Measurements from ENCODE around the gene LMBRD2. TPM values are rescaled to one million over a fixed set of nuclear protein-coding genes. Genes with fewer than 3 reads are reported as not detected.

The LMBRD2 gene
- total RNA-seq, 8 experiments from 2014 or later = 8.8 to 18.9 (median 13.8) TPM

- Histone ChIP-seq H3K4me3 (no peak overlapping the region), H3K4me1 (replicated peaks in 1 of 2) (no peaks in the 10 kb centered on the region), H3K27ac (no peak overlapping the region)
- in situ Hi-C loops (cut with MboI; ENCODE audit: low pct_unique_long_range_greater_than_20kb in 2 of 9, low sequenced_read_pairs in 9 of 9, unreplicated experiment in 9 of 9) = no loop called here
- ATAC-seq (replicated peaks in 6 of 8) = peak in 3 of 8 experiments; percentile 37 to 88 (median 77)
- WGBS, 10 experiments = 13 to 90% (median 70%) methylated on average over 1 to 8 of the region's 9 CpGs
Measured at GRCh38 chr5:36070687-36071571, 80.8 kb downstream of the LMBRD2 start.

GRCh38 chr5:36068751-36069281 is 82.9 kb downstream of the LMBRD2 start:
- Histone ChIP-seq H3K4me1 (replicated peaks in 1 of 2) (no peaks in the 10 kb centered on the region), H3K27ac (no peak overlapping the region), H3K4me3 (no peak overlapping the region)
- ATAC-seq (replicated peaks in 6 of 8) = no peak
- in situ Hi-C loops (cut with MboI; ENCODE audit: low pct_unique_long_range_greater_than_20kb in 2 of 9, low sequenced_read_pairs in 9 of 9, unreplicated experiment in 9 of 9) = no loop called here
- WGBS, 10 experiments = 100% methylated on average over 3 of the region's 5 CpGs; no CpG with 5 or more reads in 9 of the 10 experiments

GRCh38 chr5:36066540-36067210 is 85.0 kb downstream of the LMBRD2 start, which contains the start of gene UGT3A2:
TSS of gene UGT3A2 (minus strand) at chr5:36066882. CDS start at chr5:36066789, 93 bp downstream.
- peak within 1 kb of the TSS in 4 of 5 donors; percentile 13 to 28 (median 24) for H3K4me3 ChIP-seq
- in situ Hi-C loops (cut with MboI; ENCODE audit: low pct_unique_long_range_greater_than_20kb in 2 of 9, low sequenced_read_pairs in 9 of 9, unreplicated experiment in 9 of 9) = no loop called here
- peak; percentile 29 to 87 (median 64) for ATAC-seq (replicated peaks in 6 of 8)
- 0 to 16% (median 7%) methylated on average over 1 to 11 of the region's 22 CpGs; no CpG with 5 or more reads in 4 of the 10 experiments for WGBS, 10 experiments
- no peaks in the 10 kb centered on the region for H3K4me1 ChIP-seq (replicated peaks in 1 of 2)
- H3K27ac ChIP-seq = no peak within 1 kb of the TSS

GRCh38 chr5:36066001-36066539 is 85.6 kb downstream of the LMBRD2 start:
- peak in 5 of 8 experiments; percentile 6 to 64 (median 22) for ATAC-seq (replicated peaks in 6 of 8)

GRCh38 chr5:36060420-36060887 is 91.2 kb downstream of the LMBRD2 start:
- no peak overlapping the region for H3K4me3 ChIP-seq
- peaks cover 5 to 6% of the 10 kb centered on the region in 2 donors for H3K4me1 ChIP-seq (replicated peaks in 1 of 2)
- in situ Hi-C loops (cut with MboI; ENCODE audit: low pct_unique_long_range_greater_than_20kb in 2 of 9, low sequenced_read_pairs in 9 of 9, unreplicated experiment in 9 of 9) = no loop called here
- 0 to 95% (median 64%) methylated on average over 1 to 12 of the region's 12 CpGs for WGBS, 10 experiments
- peak in 3 of 8 experiments; percentile 89 to 94 (median 92) for ATAC-seq (replicated peaks in 6 of 8)
- no peak overlapping the region for H3K27ac ChIP-seq

More at GRCh38 chr5:36066001-36066539, 85.6 kb downstream of the LMBRD2 start:
- Histone ChIP-seq H3K27ac (no peak overlapping the region), H3K4me3 (peak overlapping the region in 4 of 5 donors; percentile 13 to 28 (median 24)), H3K4me1 (replicated peaks in 1 of 2) (no peaks in the 10 kb centered on the region)
- in situ Hi-C loops (cut with MboI; ENCODE audit: low pct_unique_long_range_greater_than_20kb in 2 of 9, low sequenced_read_pairs in 9 of 9, unreplicated experiment in 9 of 9) = no loop called here
- WGBS, 10 experiments = 20 to 100% (median 65%) methylated on average over 1 to 5 of the region's 13 CpGs; no CpG with 5 or more reads in 2 of the 10 experiments

- Histone ChIP-seq H3K4me1 (replicated peaks in 1 of 2) (peaks cover 5 to 6% of the 10 kb centered on the region in 2 donors), H3K27ac (no peak overlapping the region), H3K4me3 (no peak overlapping the region)
- ATAC-seq (replicated peaks in 6 of 8) = peak in 3 of 8 experiments; percentile 62 to 72 (median 66)
- WGBS, 10 experiments = 0 to 100% (median 89%) methylated on average over 1 to 5 of the region's 5 CpGs; no CpG with 5 or more reads in 2 of the 10 experiments
- in situ Hi-C loops (cut with MboI; ENCODE audit: low pct_unique_long_range_greater_than_20kb in 2 of 9, low sequenced_read_pairs in 9 of 9, unreplicated experiment in 9 of 9) = no loop called here
Measured at GRCh38 chr5:36059571-36060419, 91.9 kb downstream of the LMBRD2 start.

- H3K27ac ChIP-seq = no peak overlapping the region
- ATAC-seq (replicated peaks in 6 of 8) = no peak
- WGBS, 10 experiments = 36 to 100% (median 76%) methylated on average over 1 to 2 of the region's 2 CpGs; no CpG with 5 or more reads in 4 of the 10 experiments
- peaks cover 5 to 6% of the 10 kb centered on the region in 2 donors for H3K4me1 ChIP-seq (replicated peaks in 1 of 2)
- in situ Hi-C loops (cut with MboI; ENCODE audit: low pct_unique_long_range_greater_than_20kb in 2 of 9, low sequenced_read_pairs in 9 of 9, unreplicated experiment in 9 of 9) = no loop called here
- H3K4me3 ChIP-seq = no peak overlapping the region
Measured at GRCh38 chr5:36058776-36059175, 92.9 kb downstream of the LMBRD2 start.

- in situ Hi-C loops (cut with MboI; ENCODE audit: low pct_unique_long_range_greater_than_20kb in 2 of 9, low sequenced_read_pairs in 9 of 9, unreplicated experiment in 9 of 9) = no loop called here
- ATAC-seq (replicated peaks in 6 of 8) = no peak
- H3K27ac ChIP-seq = no peak overlapping the region
- H3K4me3 ChIP-seq = no peak overlapping the region
- peaks cover 5 to 6% of the 10 kb centered on the region in 2 donors for H3K4me1 ChIP-seq (replicated peaks in 1 of 2)
- WGBS, 10 experiments = 40 to 100% (median 80%) methylated on average over 1 to 2 of the region's 2 CpGs; no CpG with 5 or more reads in 4 of the 10 experiments
Measured at GRCh38 chr5:36057386-36057785, 94.3 kb downstream of the LMBRD2 start.

GRCh38 chr5:36056422-36056821 is 95.3 kb downstream of the LMBRD2 start:
- peak in 2 of 8 experiments; percentile 38 to 50 for ATAC-seq (replicated peaks in 6 of 8)
- Histone ChIP-seq H3K4me3 (no peak overlapping the region), H3K4me1 (replicated peaks in 1 of 2) (peaks cover 5 to 6% of the 10 kb centered on the region in 2 donors), H3K27ac (no peak overlapping the region)
- in situ Hi-C loops (cut with MboI; ENCODE audit: low pct_unique_long_range_greater_than_20kb in 2 of 9, low sequenced_read_pairs in 9 of 9, unreplicated experiment in 9 of 9) = no loop called here
- WGBS, 10 experiments = 0 to 50% (median 30%) methylated on average over 1 to 5 of the region's 5 CpGs

- ATAC-seq (replicated peaks in 6 of 8) = peak in 1 of 8 experiments; percentile 7
- Histone ChIP-seq H3K4me1 (replicated peaks in 1 of 2) (peaks cover 5 to 6% of the 10 kb centered on the region in 2 donors), H3K4me3 (no peak overlapping the region), H3K27ac (no peak overlapping the region)
- in situ Hi-C loops (cut with MboI; ENCODE audit: low pct_unique_long_range_greater_than_20kb in 2 of 9, low sequenced_read_pairs in 9 of 9, unreplicated experiment in 9 of 9) = no loop called here
- WGBS, 10 experiments = 67 to 100% (median 90%) methylated on average over 1 to 5 of the region's 5 CpGs; no CpG with 5 or more reads in 1 of the 10 experiments
Measured at GRCh38 chr5:36055984-36056383, 95.7 kb downstream of the LMBRD2 start.

- H3K27ac ChIP-seq = no peak overlapping the region
- ATAC-seq (replicated peaks in 6 of 8) = no peak
- H3K4me3 ChIP-seq = no peak overlapping the region
- 22 to 100% (median 86%) methylated on average over 1 to 3 of the region's 3 CpGs; no CpG with 5 or more reads in 4 of the 10 experiments for WGBS, 10 experiments
- in situ Hi-C loops (cut with MboI; ENCODE audit: low pct_unique_long_range_greater_than_20kb in 2 of 9, low sequenced_read_pairs in 9 of 9, unreplicated experiment in 9 of 9) = no loop called here
- peaks cover 5 to 6% of the 10 kb centered on the region in 2 donors for H3K4me1 ChIP-seq (replicated peaks in 1 of 2)
Measured at GRCh38 chr5:36054647-36055046, 97.0 kb downstream of the LMBRD2 start.

GRCh38 chr5:36052538-36052937 is 99.1 kb downstream of the LMBRD2 start:
- Histone ChIP-seq H3K27ac (no peak overlapping the region), H3K4me3 (no peak overlapping the region), H3K4me1 (replicated peaks in 1 of 2) (peaks cover 5 to 6% of the 10 kb centered on the region in 2 donors)
- in situ Hi-C loops (cut with MboI; ENCODE audit: low pct_unique_long_range_greater_than_20kb in 2 of 9, low sequenced_read_pairs in 9 of 9, unreplicated experiment in 9 of 9) = no loop called here
- ATAC-seq (replicated peaks in 6 of 8) = peak in 3 of 8 experiments; percentile 19 to 59 (median 53)

All from motor neuron (in vitro differentiated cells).